ENCODE results near the gene MINDY2.

- TF ChIP-seq YY1 (IDR thresholded peaks at IDR 0.05; ENCODE audit: insufficient read depth, insufficient read length) (no peak), ZNF274 (IDR thresholded peaks at IDR 0.05; ENCODE audit: low read depth, low read length) (no peak), SUZ12 (IDR thresholded peaks at IDR 0.05; ENCODE audit: extremely low read depth, insufficient read depth, insufficient read length) (no peak)
Observed at GRCh38 chr15:58764468-58764867, 6.6 kb upstream of the MINDY2 start.

All from NT2/D1 (cell line).